HepG2 (cell line): Measurements from ENCODE around the gene ZFYVE28. TPM values are rescaled to one million over a fixed set of nuclear protein-coding genes. Genes with fewer than 3 reads are reported as not detected.
A peak's percentile ranks its signal among the peaks of the same experiment; 100 is the strongest.

Experiments
- CCDC6 ChIP-seq: sonication (generic); formaldehyde crosslinking; IDR thresholded peaks from 2 replicates; pipeline ENCODE4 v1.8.1; 2022; ENCODE audit warnings: mild to moderate bottlenecking, missing genetic modification reagents, moderate library complexity
- CREBL2 ChIP-seq: sonication (generic); formaldehyde crosslinking; IDR thresholded peaks from 2 replicates; pipeline ENCODE4 v1.8.1; 2023; ENCODE audit warnings: missing genetic modification reagents, mild to moderate bottlenecking, borderline replicate concordance
- DNMT3B ChIP-seq: conservative IDR thresholded peaks from 2 replicates; pipeline ENCODE4 v1.6.1; 2016; ENCODE audit warnings: missing biosample characterization, control low read depth
- E2F5 ChIP-seq: sonication (generic); formaldehyde crosslinking; conservative IDR thresholded peaks from 2 replicates; pipeline ENCODE4 v1.4.0; 2020; ENCODE audit warnings: missing genetic modification reagents
- GMEB2 ChIP-seq: IDR thresholded peaks from 2 replicates; pipeline ENCODE4 v1.6.1; 2016; ENCODE audit warnings: missing biosample characterization, missing genetic modification reagents, low read depth
- MBNL3 ChIP-seq: fragments of 250-450 bp; sonication (Bioruptor Pico); conservative IDR thresholded peaks from 2 replicates; pipeline ENCODE4 v1.8.0; 2022; ENCODE audit warnings: mild to moderate bottlenecking, inconsistent platforms
- MTERF4 ChIP-seq: sonication (generic); formaldehyde crosslinking; IDR thresholded peaks from 2 replicates; pipeline ENCODE4 v1.8.0; 2023; ENCODE audit warnings: mild to moderate bottlenecking, missing genetic modification reagents
- MXI1 ChIP-seq: IDR thresholded peaks from 3 replicates; pipeline ENCODE4 v1.6.1; 2012; ENCODE audit warnings: low read depth, low read length, inconsistent platforms, borderline replicate concordance
- NPAS2 ChIP-seq: sonication (generic); formaldehyde crosslinking; IDR thresholded peaks from 2 replicates; pipeline ENCODE4 v1.8.0; 2022; ENCODE audit warnings: mild to moderate bottlenecking, missing genetic modification reagents, borderline replicate concordance
- PATZ1 ChIP-seq: sonication (generic); formaldehyde crosslinking; IDR thresholded peaks from 2 replicates; pipeline ENCODE4 v1.4.0; 2020; ENCODE audit warnings: missing genetic modification reagents
- PPARG ChIP-seq: conservative IDR thresholded peaks from 2 replicates; pipeline ENCODE4 v1.6.1; 2016; ENCODE audit warnings: missing biosample characterization, missing genetic modification reagents
- SCMH1 ChIP-seq: sonication (generic); formaldehyde crosslinking; IDR thresholded peaks from 2 replicates; pipeline ENCODE4 v1.9.0; 2021; ENCODE audit warnings: missing genetic modification reagents, mild to moderate bottlenecking, borderline replicate concordance
- SMAD9 ChIP-seq: sonication (generic); formaldehyde crosslinking; IDR thresholded peaks from 2 replicates; pipeline ENCODE4 v1.5.1; 2020; ENCODE audit warnings: mild to moderate bottlenecking, missing genetic modification reagents
- ZNF275 ChIP-seq: sonication (generic); formaldehyde crosslinking; IDR thresholded peaks from 2 replicates; pipeline ENCODE4 v1.8.0; 2022; ENCODE audit warnings: missing genetic modification reagents, mild to moderate bottlenecking, inconsistent platforms, borderline replicate concordance
- ZNF432 ChIP-seq: sonication (generic); formaldehyde crosslinking; IDR thresholded peaks from 2 replicates; pipeline ENCODE4 v1.5.0; 2020; ENCODE audit warnings: missing genetic modification reagents, mild to moderate bottlenecking, borderline replicate concordance
- ZNF687 ChIP-seq: sonication (generic); formaldehyde crosslinking; IDR thresholded peaks from 2 replicates; pipeline ENCODE4 v1.5.1; 2020; ENCODE audit warnings: mild to moderate bottlenecking, missing genetic modification reagents, moderate library complexity
- polyA plus RNA-seq, 8 experiments: library from polyadenylated mRNA; depleted of rRNA in 3 of 8; stranded (reverse) in 7 of 8; unstranded in 1 of 8; fragments of >200 nt; fragmentation: Illumina TruSeq in 4 of 8; extraction: Trizol in 4 of 8; gene quantifications; 2 replicates each; pipeline versions ENCODE4 v1.2.1 to v1.2.3, GENCODE V29; 2011 to 2016; ENCODE audit warnings: low read depth in 4 of 8, missing spikeins in 1 of 8, mixed read lengths in 1 of 8; ENCODE audit not compliant: insufficient read depth in 1 of 8
- total RNA-seq, 5 experiments: library from RNA; depleted of rRNA; stranded (reverse); fragments of >200 nt; fragmentation: Illumina TruSeq; extraction: Trizol; gene quantifications; 2 replicates each; pipeline ENCODE4 v1.2.3, GENCODE V29; 2016; ENCODE audit warnings: low read depth in 1 of 5

The ZFYVE28 gene
- total and polyA plus RNA-seq, 2 of the 13 experiments (the other 11 are each of a cell fraction or from before 2014, with no cell fraction given), result 0.12 to 0.22 TPM

GRCh38 chr4:2418650-2419571 lies 466 bp upstream of the ZFYVE28 start, which contains the start of gene CFAP99 (continued):
- TF ChIP-seq GMEB2 (CRISPR knock-in tag), result peak; percentile 92
- no peak for TF ChIP-seq E2F5 (CRISPR knock-in tag)
- TF ChIP-seq PATZ1 (CRISPR knock-in tag), result no peak
- TF ChIP-seq MTERF4 (CRISPR knock-in tag), result no peak
- no peak for TF ChIP-seq MBNL3
- TF ChIP-seq ZNF432 (CRISPR knock-in tag), result no peak
- TF ChIP-seq SCMH1 (CRISPR knock-in tag), result no peak
- TF ChIP-seq MXI1, result peak; percentile 95; the same call in 1 of the 3 replicates
- TF ChIP-seq DNMT3B (CRISPR knock-in tag), result no peak
- TF ChIP-seq SMAD9, result no peak
- no peak for TF ChIP-seq NPAS2
- no peak for TF ChIP-seq CREBL2 (CRISPR knock-in tag)
- peak; percentile 60 for TF ChIP-seq ZNF687 (CRISPR knock-in tag)
- no peak for TF ChIP-seq ZNF275
- no peak for TF ChIP-seq CCDC6 (CRISPR knock-in tag)
- 0 out of 2 replicates have a peak, but pooled peaks have one; percentile 17 for TF ChIP-seq PPARG (CRISPR knock-in tag)
